T-helper 2 cell treated with Interferon-gamma antibody and Interleukin-4, amounts not matched to agents 5 μg/mL and 100 μg/mL, for 36 hours (primary cell): Measurements from ENCODE around the gene MYO3B.
"Not testable (repeated sequence)": the region's sequence is repeated elsewhere in the genome, so short reads cannot be mapped to it uniquely, and the experiment has no call there.

Experiments used
- DNase-seq: peaks from one replicate; pipeline ENCODE4 v3.0.0; 2021; ENCODE audit warnings: low spot score
- H3K27ac Mint-ChIP-seq: one replicate; pipeline ENCODE4 v1.8.0; 2021; ENCODE audit warnings: mild to moderate bottlenecking, mixed read lengths
- H3K27me3 Mint-ChIP-seq: one replicate; pipeline ENCODE4 v1.8.0; 2021; ENCODE audit warnings: low read depth, mixed read lengths
- H3K36me3 Mint-ChIP-seq: one replicate; pipeline ENCODE4 v1.8.0; 2021; ENCODE audit warnings: low read depth, mixed read lengths
- H3K4me1 Mint-ChIP-seq: one replicate; pipeline ENCODE4 v1.8.0; 2021; ENCODE audit warnings: low read depth, mixed read lengths
- H3K4me3 Mint-ChIP-seq: one replicate; pipeline ENCODE4 v1.8.0; 2022; ENCODE audit warnings: mild to moderate bottlenecking, moderate library complexity, mixed read lengths
- H3K9me3 Mint-ChIP-seq: one replicate; pipeline ENCODE4 v1.8.0; 2021; ENCODE audit warnings: mixed read lengths

Gene MYO3B

DNA sequence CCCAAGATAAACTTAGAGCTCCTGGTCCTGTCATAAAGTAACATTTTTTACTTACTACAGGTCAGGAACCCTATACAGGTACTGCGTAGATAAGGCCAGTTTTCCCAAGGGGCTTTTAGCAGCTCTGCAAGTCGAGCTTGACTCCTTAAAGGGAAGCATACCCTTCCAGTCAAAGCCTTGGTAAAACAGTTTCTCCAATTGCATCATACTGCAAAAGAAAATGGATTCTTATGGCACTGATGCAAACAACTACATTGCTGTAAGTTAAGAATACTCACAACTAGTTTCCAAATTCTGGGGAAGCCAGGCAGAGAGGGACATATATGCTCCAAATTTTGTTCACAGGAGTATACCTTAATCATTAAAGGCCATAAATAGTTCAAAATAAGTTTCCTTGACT lies 31.0 kb downstream of the MYO3B start:
- DNase-seq, result no peak
- H3K36me3 Mint-ChIP-seq, result no peaks in the 10 kb centered on the region
- H3K4me3 Mint-ChIP-seq, result no peak overlapping the region
- no peak overlapping the region for H3K27ac Mint-ChIP-seq
- peaks cover 5% of the 10 kb centered on the region for H3K4me1 Mint-ChIP-seq
- peaks cover 21% of the 10 kb centered on the region for H3K27me3 Mint-ChIP-seq
- peaks cover 6% of the 10 kb centered on the region for H3K9me3 Mint-ChIP-seq

GRCh38 chr2:170212625-170213280 lies 34.8 kb downstream of the MYO3B start:
- no peak overlapping the region for H3K4me3 Mint-ChIP-seq

GRCh38 chr2:170213281-170213625 lies 35.3 kb downstream of the MYO3B start:
- not testable (repeated sequence) for H3K36me3 Mint-ChIP-seq, H3K9me3 Mint-ChIP-seq, H3K27ac Mint-ChIP-seq, H3K4me1 Mint-ChIP-seq, DNase-seq, H3K4me3 Mint-ChIP-seq
- H3K27me3 Mint-ChIP-seq, result peaks cover 13% of the 10 kb centered on the region

More at GRCh38 chr2:170212625-170213280, 34.8 kb downstream of the MYO3B start:
- H3K27me3 Mint-ChIP-seq, result peaks cover 13% of the 10 kb centered on the region
- H3K27ac Mint-ChIP-seq, result no peak overlapping the region
- no peaks in the 10 kb centered on the region for H3K36me3 Mint-ChIP-seq
- DNase-seq, result no peak
- peaks cover 6% of the 10 kb centered on the region for H3K9me3 Mint-ChIP-seq
- H3K4me1 Mint-ChIP-seq, result peaks cover 5% of the 10 kb centered on the region

- peaks cover 6% of the 10 kb centered on the region for H3K9me3 Mint-ChIP-seq
- H3K27ac Mint-ChIP-seq, result no peak overlapping the region
- H3K4me3 Mint-ChIP-seq, result no peak overlapping the region
- H3K27me3 Mint-ChIP-seq, result peaks cover 13% of the 10 kb centered on the region
- no peaks in the 10 kb centered on the region for H3K36me3 Mint-ChIP-seq
- no peak for DNase-seq
- H3K4me1 Mint-ChIP-seq, result peaks cover 5% of the 10 kb centered on the region
These were observed 35.7 kb downstream of the MYO3B start for GRCh38 chr2:170213651-170214050.

DNA sequence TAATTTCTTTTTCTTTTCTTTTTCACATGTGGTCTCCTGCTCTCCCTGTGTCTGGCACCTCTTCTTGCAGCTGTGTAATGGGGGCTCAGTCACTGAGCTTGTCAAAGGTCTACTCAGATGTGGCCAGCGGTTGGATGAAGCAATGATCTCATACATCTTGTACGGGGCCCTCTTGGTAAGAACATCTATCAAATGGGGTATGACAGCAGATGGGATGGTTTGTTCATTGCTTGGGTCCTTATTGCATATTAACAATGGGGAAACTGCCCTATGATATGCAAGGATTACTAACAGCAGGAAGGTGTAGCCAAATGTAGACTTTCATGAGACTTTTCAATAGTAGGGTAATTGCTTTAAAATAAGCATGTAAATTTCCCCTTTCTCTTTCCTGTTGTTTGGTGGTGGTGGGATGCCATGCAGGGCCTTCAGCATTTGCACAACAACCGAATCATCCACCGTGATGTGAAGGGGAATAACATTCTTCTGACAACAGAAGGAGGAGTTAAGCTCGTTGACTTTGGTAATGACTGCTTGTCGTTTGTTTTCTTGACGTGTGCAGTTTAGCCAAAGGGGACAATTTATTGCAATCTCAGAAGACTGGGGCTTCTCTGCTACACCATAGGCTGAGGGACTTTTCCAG lies 36.5 kb downstream of the MYO3B start:
- H3K36me3 Mint-ChIP-seq, result no peaks in the 10 kb centered on the region
- H3K27me3 Mint-ChIP-seq, result peaks cover 13% of the 10 kb centered on the region
- H3K27ac Mint-ChIP-seq, result no peak overlapping the region
- peaks cover 6% of the 10 kb centered on the region for H3K9me3 Mint-ChIP-seq
- H3K4me1 Mint-ChIP-seq, result peaks cover 5% of the 10 kb centered on the region
- no peak overlapping the region for H3K4me3 Mint-ChIP-seq
- no peak for DNase-seq

DNA sequence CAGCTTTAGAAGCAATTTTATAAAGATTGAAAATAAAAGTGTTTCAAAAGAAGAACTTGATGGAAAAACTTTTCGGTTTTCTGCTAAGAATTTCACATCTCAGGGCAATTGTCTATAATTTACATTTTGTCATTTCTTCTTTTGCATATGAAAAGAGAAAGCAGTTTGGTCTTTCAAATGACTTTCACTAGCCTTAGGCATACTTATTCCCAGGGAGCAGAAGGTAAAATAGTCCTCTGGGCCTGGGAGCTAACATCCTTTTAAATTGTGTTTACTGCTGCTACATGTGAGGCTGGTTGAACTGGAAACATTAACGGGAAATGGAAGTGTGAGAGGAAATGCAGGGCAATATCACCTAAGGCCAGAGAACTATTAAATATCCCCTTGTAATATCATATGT lies 37.1 kb downstream of the MYO3B start:
- H3K4me3 Mint-ChIP-seq, result no peak overlapping the region
- H3K36me3 Mint-ChIP-seq, result no peaks in the 10 kb centered on the region
- H3K27ac Mint-ChIP-seq, result no peak overlapping the region
- peaks cover 5% of the 10 kb centered on the region for H3K4me1 Mint-ChIP-seq
- H3K9me3 Mint-ChIP-seq, result peaks cover 6% of the 10 kb centered on the region
- peaks cover 13% of the 10 kb centered on the region for H3K27me3 Mint-ChIP-seq
- no peak for DNase-seq

GRCh38 chr2:170216428-170216827 lies 38.5 kb downstream of the MYO3B start:
- Mint-ChIP-seq H3K4me3 (no peak overlapping the region), H3K9me3 (no peaks in the 10 kb centered on the region), H3K27me3 (peaks cover 10% of the 10 kb centered on the region), H3K36me3 (no peaks in the 10 kb centered on the region), H3K27ac (no peak overlapping the region), H3K4me1 (peaks cover 5% of the 10 kb centered on the region)
- no peak for DNase-seq

- peaks cover 5% of the 10 kb centered on the region for H3K4me1 Mint-ChIP-seq
- H3K27me3 Mint-ChIP-seq, result peaks cover 10% of the 10 kb centered on the region
- no peaks in the 10 kb centered on the region for H3K9me3 Mint-ChIP-seq
- H3K4me3 Mint-ChIP-seq, result no peak overlapping the region
- no peak overlapping the region for H3K27ac Mint-ChIP-seq
- no peak for DNase-seq
- no peaks in the 10 kb centered on the region for H3K36me3 Mint-ChIP-seq
These were observed 39.0 kb downstream of the MYO3B start for GRCh38 chr2:170216981-170217380.

DNA sequence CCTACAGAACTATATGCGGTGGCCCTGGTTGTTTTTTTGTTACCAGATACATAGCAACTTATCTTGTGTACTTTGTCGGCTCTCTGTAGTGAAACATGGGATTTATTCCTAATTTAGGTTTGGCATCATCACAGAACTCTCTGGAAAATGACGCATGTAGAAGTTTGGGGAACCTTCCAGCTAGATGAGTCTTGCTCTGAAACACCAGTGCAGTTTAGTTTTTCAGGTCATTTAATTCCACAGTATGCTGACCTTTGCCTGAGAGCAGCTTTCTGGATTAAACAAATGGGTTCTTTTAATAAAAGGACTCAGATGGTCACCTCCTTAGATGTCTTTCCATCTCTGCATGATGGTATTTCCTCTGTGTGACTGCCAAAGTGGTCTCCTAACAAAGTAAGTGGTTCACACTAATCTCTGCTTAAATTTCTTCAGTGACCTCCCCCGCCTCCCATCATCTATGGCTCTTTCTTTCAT lies 39.9 kb downstream of the MYO3B start:
- peaks cover 10% of the 10 kb centered on the region for H3K27me3 Mint-ChIP-seq
- no peaks in the 10 kb centered on the region for H3K36me3 Mint-ChIP-seq
- peaks cover 4% of the 10 kb centered on the region for H3K4me1 Mint-ChIP-seq
- H3K27ac Mint-ChIP-seq, result no peak overlapping the region
- DNase-seq, result no peak
- H3K4me3 Mint-ChIP-seq, result no peak overlapping the region
- no peaks in the 10 kb centered on the region for H3K9me3 Mint-ChIP-seq

GRCh38 chr2:170218456-170218855 lies 40.5 kb downstream of the MYO3B start:
- Mint-ChIP-seq H3K4me1 (no peaks in the 10 kb centered on the region), H3K4me3 (no peak overlapping the region), H3K27me3 (peaks cover 6% of the 10 kb centered on the region), H3K36me3 (no peaks in the 10 kb centered on the region), H3K9me3 (no peaks in the 10 kb centered on the region), H3K27ac (no peak overlapping the region)
- no peak for DNase-seq

- Mint-ChIP-seq H3K27ac (no peak overlapping the region), H3K4me1 (no peaks in the 10 kb centered on the region), H3K9me3 (no peaks in the 10 kb centered on the region), H3K4me3 (no peak overlapping the region), H3K36me3 (no peaks in the 10 kb centered on the region), H3K27me3 (peaks cover 6% of the 10 kb centered on the region)
- DNase-seq, result no peak
These were observed 41.0 kb downstream of the MYO3B start for GRCh38 chr2:170218931-170219330.

- no peak overlapping the region for H3K4me3 Mint-ChIP-seq
These were observed 43.7 kb downstream of the MYO3B start for GRCh38 chr2:170221317-170222288.

DNA sequence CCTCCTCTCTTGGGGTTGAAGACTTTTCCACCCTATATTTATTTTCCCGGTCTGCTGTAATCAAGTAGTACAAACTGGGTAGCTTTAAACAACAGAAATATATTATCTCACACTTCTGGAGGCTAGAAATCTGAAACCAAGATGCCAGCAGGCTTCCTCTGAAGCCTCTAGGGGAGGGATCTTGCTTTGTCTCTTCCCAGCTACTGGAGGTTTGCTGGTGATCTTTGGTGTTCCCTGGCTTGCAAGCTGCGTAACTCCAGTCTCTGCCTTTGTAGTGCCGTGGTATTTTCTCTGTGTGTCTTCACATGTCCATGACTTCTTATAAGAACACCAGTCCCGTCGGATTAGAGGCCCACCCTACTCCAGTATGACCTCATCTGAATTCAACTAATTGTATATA lies 44.4 kb downstream of the MYO3B start:
- Mint-ChIP-seq H3K9me3 (no peaks in the 10 kb centered on the region), H3K36me3 (no peaks in the 10 kb centered on the region), H3K27me3 (peaks cover 14% of the 10 kb centered on the region), H3K4me3 (no peak overlapping the region), H3K4me1 (no peaks in the 10 kb centered on the region), H3K27ac (no peak overlapping the region)
- DNase-seq, result no peak

More at GRCh38 chr2:170221317-170222288, 43.7 kb downstream of the MYO3B start:
- no peak for DNase-seq
- no peaks in the 10 kb centered on the region for H3K36me3 Mint-ChIP-seq
- no peak overlapping the region for H3K27ac Mint-ChIP-seq
- H3K9me3 Mint-ChIP-seq, result no peaks in the 10 kb centered on the region
- no peaks in the 10 kb centered on the region for H3K4me1 Mint-ChIP-seq
- peaks cover 16% of the 10 kb centered on the region for H3K27me3 Mint-ChIP-seq

DNA sequence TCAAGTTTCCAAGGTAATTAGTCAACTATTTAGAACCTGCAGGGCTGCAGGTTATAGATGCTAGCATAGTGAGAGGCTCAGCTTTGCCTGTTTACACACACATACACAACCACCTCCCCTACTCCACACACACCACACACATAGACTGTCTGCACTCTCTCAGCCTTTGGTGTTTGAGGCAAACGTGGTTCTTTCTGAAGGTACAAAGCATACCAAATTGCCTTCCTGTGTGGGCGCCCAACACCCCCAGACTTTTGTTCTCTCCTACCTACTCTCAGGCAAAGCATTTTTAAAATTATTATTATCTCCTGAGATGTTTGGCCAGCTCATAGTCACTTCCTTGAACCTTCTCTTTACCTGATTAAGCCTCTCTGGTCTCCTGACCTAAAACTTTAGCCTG lies 44.9 kb downstream of the MYO3B start:
- H3K27ac Mint-ChIP-seq, result no peak overlapping the region
- DNase-seq, result no peak
- H3K4me3 Mint-ChIP-seq, result no peak overlapping the region
- no peaks in the 10 kb centered on the region for H3K36me3 Mint-ChIP-seq
- no peaks in the 10 kb centered on the region for H3K4me1 Mint-ChIP-seq
- H3K9me3 Mint-ChIP-seq, result no peaks in the 10 kb centered on the region
- peaks cover 13% of the 10 kb centered on the region for H3K27me3 Mint-ChIP-seq
